Measurements from ENCODE around the gene SLC27A4.

Gene SLC27A4

GRCh38 chr9:128369024-128369706 is 28.8 kb downstream of the SLC27A4 start:
- no peak for DNase-seq

- no peak for DNase-seq
Measured at GRCh38 chr9:128370367-128370751, 30.0 kb downstream of the SLC27A4 start.

- DNase-seq, result peak; percentile 96
Measured at GRCh38 chr9:128370752-128371629, 30.7 kb downstream of the SLC27A4 start, which contains the start of gene URM1. TSS of gene URM1 (plus strand) at chr9:128371374. CDS start at chr9:128371381, 7 bp downstream.

DNA sequence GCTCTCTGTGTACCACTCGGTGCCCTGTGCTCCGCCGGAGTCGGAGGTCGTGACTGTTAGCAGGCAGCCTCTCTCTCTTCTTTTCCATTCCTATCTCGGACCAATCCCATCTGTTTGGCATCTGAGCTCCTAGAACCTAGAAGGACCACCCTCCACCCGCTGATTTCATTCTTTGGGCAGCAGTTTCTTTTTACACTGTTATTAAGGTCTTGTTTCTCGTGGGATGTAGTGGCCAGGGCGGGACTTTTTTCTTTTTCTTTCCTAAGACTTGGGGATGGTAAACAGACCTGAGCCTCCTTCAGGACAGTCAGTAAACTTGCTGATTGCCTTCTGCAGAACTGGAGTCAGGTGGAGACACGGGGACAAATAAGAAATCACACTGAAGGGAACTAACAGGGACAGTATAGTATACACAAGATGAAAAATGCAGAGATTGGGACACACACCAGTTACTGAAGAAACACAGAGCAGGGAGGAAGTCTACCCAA is 31.3 kb downstream of the SLC27A4 start:
- no peak for DNase-seq

DNA sequence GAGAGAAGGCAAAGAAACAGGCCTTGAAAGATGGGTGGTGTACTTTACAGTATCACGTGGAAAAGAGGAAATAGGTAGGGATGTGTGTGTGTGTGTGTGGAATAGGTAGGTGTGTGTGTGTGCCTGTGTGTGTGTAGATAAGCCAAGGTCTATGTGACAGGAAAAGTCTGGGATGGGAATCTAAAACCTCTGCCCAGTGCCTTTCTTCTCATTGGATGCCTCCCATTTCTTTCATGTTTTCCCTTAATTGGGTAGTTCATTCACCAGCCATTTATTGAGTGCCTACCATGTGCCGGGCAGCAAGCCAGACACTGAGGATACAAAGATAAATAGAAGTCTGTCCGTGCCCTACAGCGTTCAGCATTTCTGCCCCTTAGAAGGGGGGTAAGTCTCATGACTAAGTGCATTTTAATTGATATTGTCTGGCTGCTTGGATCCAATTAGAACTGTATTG is 31.9 kb downstream of the SLC27A4 start:
- no peak for DNase-seq

DNA sequence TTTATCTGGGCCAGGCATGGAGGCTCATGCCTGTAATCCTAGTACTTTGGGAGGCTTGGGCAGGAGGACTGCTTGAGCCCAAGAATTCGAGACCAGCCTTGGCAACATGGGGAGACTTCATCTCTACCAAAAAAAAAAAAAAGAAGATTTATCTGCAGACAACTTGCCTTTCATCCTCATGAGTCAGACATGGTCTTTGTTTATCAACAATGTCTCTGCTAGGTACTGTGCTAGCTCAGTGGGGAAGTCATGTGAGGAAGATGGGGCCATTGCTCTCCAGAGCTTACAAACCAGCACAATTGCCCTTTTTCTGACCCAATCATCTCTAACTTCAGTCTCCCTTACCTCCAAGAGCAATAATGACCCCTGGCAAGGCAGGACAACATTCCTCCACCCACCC is 32.5 kb downstream of the SLC27A4 start:
- no peak for DNase-seq

DNA sequence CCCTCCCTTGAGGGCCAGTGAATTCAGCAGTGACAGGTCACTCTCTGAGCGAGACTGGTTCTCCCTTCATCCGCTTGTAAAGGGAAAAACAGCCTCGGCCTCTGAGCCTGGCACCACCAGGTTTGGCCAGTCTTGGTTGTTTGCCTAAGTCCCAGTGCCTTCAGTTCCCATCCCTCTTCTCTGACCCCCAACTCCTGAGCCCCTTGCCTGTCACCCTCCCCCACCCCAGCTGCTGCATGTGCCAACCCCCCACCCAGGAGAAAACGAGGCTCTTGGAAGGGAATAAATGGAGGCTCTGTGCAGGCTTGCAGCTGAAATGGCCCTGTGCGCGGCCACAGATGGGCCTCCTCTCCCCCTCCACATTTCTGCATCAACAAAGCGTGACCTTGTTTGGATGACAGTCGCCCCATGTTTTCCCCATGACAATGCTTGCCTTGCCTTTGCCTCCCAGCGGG is 33.9 kb downstream of the SLC27A4 start:
- DNase-seq, result no peak

- DNase-seq, result no peak
Measured at GRCh38 chr9:128375865-128376264, 35.5 kb downstream of the SLC27A4 start.

- DNase-seq, result no peak
Measured at GRCh38 chr9:128382261-128382660, 41.9 kb downstream of the SLC27A4 start.

GRCh38 chr9:128383007-128383753 is 42.9 kb downstream of the SLC27A4 start:
- DNase-seq, result no peak

- DNase-seq, result no peak
Measured at GRCh38 chr9:128383791-128384190, 43.5 kb downstream of the SLC27A4 start.

DNA sequence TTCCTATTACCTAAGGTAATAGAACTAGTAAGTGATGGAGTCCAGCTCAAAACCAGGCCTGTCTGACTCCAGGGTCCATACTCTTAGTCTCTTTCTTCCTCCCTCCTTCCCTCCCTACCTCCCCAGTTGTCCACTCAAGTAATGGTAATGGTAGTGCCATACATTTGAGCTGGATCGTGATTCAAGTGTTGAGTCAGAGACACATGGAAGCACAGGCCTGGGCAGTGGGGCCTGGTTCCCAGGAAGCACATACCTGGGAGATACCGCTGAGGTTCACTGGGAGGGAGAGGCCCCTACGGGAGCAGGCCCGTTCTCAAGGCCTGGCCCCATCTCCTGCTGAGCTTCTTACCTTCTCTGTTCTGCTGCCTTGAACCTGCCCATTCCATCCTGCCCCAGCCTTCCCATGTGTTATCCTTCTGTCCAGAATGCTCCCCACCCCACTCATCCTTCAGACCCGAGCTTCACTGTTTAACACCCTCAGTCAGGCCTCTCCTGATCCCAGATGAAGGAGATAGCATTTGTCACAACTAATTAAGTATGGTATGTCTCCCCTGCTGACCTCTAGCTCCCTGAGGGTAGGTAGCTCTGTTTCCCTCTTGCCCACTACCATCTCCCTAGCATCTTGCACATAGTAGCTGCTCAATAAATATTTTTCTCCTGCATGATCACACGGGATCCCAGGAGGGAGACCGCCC is 44.6 kb downstream of the SLC27A4 start:
- DNase-seq, result no peak

DNA sequence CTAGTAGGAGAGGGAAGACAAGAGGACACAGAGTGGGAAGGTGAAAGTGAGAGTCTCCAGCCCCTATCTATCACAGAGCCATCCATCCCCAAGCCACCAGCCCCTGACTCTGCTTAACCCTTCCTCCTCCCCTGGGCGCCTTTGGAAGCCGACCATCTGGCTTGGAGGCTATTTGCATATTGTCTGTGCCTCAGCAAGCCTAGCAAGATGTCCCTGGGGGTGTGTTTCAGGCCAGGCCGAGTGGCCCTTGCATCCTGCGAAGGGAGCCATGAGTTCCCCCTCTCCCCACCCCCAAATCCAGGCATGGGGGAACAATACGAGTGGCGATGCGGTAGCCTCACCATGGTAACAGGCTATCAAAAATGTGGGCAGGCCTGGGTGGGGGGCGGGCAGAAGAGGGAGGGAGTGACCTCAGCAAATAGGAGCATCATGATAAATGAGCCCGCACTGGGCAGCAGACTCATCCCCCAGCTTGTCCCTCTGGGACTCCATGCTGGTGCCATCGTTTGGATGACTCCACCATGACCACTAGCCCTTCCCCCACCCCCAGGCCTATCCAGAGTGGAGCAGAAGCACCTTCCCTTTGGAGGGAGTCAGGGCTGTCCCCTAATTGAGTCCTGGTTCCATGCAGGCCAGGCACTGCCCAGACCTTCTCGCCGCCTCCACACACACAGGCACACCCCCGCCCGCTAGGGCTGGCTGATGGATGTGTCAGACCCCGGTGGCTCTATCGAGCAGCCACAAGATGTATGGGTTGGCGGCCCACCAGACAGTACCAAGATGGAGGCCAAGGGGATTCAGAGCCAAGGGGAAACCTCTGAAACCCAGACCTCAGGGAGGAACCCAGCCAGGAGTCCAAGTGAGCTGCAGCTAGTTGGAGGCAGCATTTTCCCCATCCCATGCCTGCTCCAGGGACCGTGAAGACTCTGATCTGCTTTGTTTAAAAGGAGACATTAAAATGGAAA is 45.5 kb downstream of the SLC27A4 start:
- no peak for DNase-seq

DNA sequence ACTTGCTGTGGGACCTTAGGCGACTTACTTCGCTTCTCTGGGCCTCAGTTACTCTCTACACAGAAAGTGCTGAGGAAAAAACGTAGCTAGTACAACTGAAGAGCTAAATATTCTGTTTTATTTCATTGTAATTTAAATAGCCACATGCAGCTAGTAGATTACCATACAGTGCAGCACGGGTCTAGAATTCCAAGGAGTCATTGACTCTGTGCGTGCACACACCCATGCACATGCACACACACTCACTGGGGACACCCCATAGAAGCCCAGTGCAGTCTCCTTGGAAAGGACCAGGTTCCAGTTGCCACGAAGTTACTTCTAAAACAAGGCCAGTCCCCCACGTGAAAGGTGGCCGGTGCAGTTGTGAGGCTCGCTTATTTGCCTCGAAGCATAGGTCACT is 47.8 kb downstream of the SLC27A4 start:
- no peak for DNase-seq

GRCh38 chr9:128389395-128390149 is 49.2 kb downstream of the SLC27A4 start:
- DNase-seq, result no peak

GRCh38 chr9:128390150-128390812 is 50.0 kb downstream of the SLC27A4 start:
- DNase-seq, result no peak

DNA sequence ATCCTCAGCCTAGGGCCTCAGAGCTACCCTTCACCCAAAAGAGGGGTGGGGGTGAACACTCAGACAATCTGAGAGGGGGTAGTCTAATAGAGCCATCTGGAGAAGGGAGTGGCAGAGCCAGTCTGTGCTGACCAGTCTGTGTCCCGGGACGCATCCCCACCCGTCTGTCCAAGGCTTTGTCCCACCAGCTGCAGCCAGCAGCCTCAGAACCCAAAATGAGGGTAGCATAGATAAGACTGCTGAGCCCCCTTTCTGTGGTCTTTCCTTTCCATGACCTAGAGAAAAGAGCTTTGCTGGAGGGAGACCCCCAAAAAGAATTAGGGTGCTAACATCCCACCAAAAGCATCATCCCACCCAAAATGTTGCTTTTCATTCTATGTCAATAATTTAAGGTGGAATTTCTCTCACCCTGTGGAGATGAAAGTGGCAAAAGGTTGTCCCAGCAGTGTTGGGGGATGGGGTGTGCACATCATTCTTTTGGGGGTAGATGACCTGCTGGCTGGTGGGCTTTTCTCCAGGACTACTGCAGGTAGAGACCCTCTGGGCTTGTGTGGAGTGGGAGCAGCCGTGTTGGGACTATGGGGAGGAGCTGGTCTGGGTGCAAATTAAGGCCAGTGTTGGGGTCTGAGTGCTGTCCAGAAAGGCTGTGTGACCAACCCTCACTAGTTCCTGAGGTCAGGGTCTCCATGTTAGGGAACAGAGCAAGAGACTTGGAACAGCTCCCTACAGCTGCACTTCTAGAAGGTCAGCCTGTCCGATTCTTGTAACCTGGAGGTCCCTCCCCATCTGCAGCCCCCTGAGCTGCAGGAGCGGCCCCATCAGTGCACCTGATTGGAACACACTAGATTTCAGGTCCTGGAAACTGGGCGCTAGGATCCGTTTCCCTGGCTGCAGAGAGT is 50.7 kb downstream of the SLC27A4 start:
- DNase-seq, result no peak

DNA sequence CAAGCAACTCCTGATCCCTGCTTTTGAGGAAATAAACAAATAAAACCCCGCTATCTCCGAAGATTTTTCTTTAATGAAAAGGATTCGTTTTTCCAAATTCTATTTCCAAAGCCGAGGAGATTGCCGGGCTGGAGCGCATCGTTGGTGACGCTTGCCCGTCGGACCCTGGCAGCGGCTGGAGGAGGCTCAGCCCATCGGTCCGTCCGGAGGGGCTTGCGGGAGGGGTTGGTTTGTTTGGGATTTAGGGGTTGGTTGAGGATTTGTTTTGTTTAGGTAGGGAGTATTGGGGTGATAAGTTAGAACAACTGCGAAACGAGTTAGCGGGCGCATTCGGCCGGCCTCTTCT is 51.6 kb downstream of the SLC27A4 start:
- no peak for DNase-seq

Data from DMS153 (cell line).